A673 (cell line): ENCODE measurements around the gene PXDN. TPM values are rescaled to one million over a fixed set of nuclear protein-coding genes. Genes with fewer than 3 reads are reported as not detected.

Experiments
- BruUV-seq: library from RNA; stranded (reverse); fragments of 400-500 nt; replicated peaks from 2 replicates; lab custom pipeline; 2021; lab: Mats Ljungman, UMichigan
- CTCF ChIA-PET: fragments of 300-600 bp; sonication (Branson Sonifier 250); formaldehyde crosslinking; loops from one replicate; lab custom pipeline; 2022; ENCODE audit warnings: antibody characterized with exemption; lab: Charles Lee
- POLR2A ChIA-PET: fragments of 300-600 bp; sonication (Branson Sonifier 250); formaldehyde crosslinking; loops from one replicate; lab custom pipeline; 2022; ENCODE audit warnings: antibody characterized with exemption; ENCODE audit not compliant: low non-redundant PET; lab: Charles Lee
- DNase-seq: peaks from one replicate; pipeline ENCODE4 v3.0.0-alpha.2; 2015; ENCODE audit warnings: low spot score
- H3K27ac ChIP-seq: fragments of 200-600 bp; sonication (generic); 2 replicates; pipeline ENCODE4 v1.5.1; 2016; ENCODE audit warnings: mixed run types, low read depth, mild to moderate bottlenecking, mixed read lengths, antibody characterized with exemption, low read length; ENCODE audit not compliant: poor library complexity, severe bottlenecking
- H3K27me3 ChIP-seq: fragments of 200-600 bp; sonication (generic); replicated peaks from 2 replicates; pipeline ENCODE4 v1.6.1; 2017; ENCODE audit warnings: mixed run types, low read depth, mild to moderate bottlenecking, mixed read lengths, antibody characterized with exemption, low read length; ENCODE audit not compliant: insufficient read depth, poor library complexity
- H3K36me3 ChIP-seq: fragments of 200-600 bp; sonication (generic); 2 replicates; pipeline ENCODE4 v1.6.1; 2016; ENCODE audit warnings: mixed run types, mild to moderate bottlenecking, mixed read lengths, antibody characterized with exemption, low read length; ENCODE audit not compliant: insufficient read depth, poor library complexity, severe bottlenecking
- H3K4me1 ChIP-seq: fragments of 200-600 bp; sonication (generic); 2 replicates; pipeline ENCODE4 v1.6.1; 2017; ENCODE audit warnings: mixed run types, mild to moderate bottlenecking, mixed read lengths, antibody characterized with exemption, low read length; ENCODE audit not compliant: insufficient read depth, poor library complexity, severe bottlenecking
- H3K4me3 ChIP-seq: fragments of 200-600 bp; sonication (generic); 2 replicates; pipeline ENCODE4 v1.5.1; 2016; ENCODE audit warnings: low read depth, mixed run types, mild to moderate bottlenecking, mixed read lengths, low read length; ENCODE audit not compliant: poor library complexity, severe bottlenecking
- H3K9me3 ChIP-seq: fragments of 200-600 bp; sonication (generic); 2 replicates; pipeline ENCODE4 v1.6.1; 2016; ENCODE audit warnings: mixed run types, low read depth, mild to moderate bottlenecking, mixed read lengths, antibody characterized with exemption, low read length; ENCODE audit not compliant: poor library complexity, severe bottlenecking
- CTCF ChIP-seq: fragments of 300-800, 200-600 bp; sonication (generic); conservative IDR thresholded peaks from 2 replicates; pipeline ENCODE4 v1.5.1; 2017; ENCODE audit warnings: low read depth, mild to moderate bottlenecking, antibody characterized with exemption, low read length, moderate library complexity, mixed read lengths
- EZH2 ChIP-seq: fragments of 200-600 bp; sonication (generic); IDR thresholded peaks from 2 replicates; pipeline ENCODE4 v1.6.1; 2017; ENCODE audit warnings: borderline replicate concordance, low read depth, mild to moderate bottlenecking, mixed read lengths, antibody characterized with exemption, low read length; ENCODE audit not compliant: poor library complexity, severe bottlenecking
- intact Hi-C: fragments of 100-400 bp; cut with micrococcal nuclease; formaldehyde crosslinking; loops from one replicate; pipeline ENCODE4 v1.10.0; 2022; ENCODE audit not compliant: unreplicated experiment
- total RNA-seq: library from RNA; stranded (reverse); gene quantifications from 2 replicates; pipeline ENCODE4 v1.2.3, GENCODE V29; 2021

Gene PXDN
- total RNA-seq, 1 experiment from 2014 or later: 162 TPM

- intact Hi-C loops: no loop called here
- no peak for DNase-seq
- Histone ChIP-seq H3K27me3 (no peaks in the 10 kb centered on the region), H3K36me3 (peaks cover 12% of the 10 kb centered on the region), H3K4me1 (peaks cover 30% of the 10 kb centered on the region), H3K9me3 (peaks cover 14% of the 10 kb centered on the region), H3K4me3 (no peak overlapping the region), H3K27ac (no peak overlapping the region)
- no peak for TF ChIP-seq EZH2
- TF ChIP-seq CTCF: no peak
- ChIA-PET CTCF (no interaction called here), POLR2A (no interaction called here)
- no TSS peak for BruUV-seq
Measured at GRCh38 chr2:1739322-1739957, 4.9 kb downstream of the PXDN start.

GRCh38 chr2:1738646-1739302 is 5.5 kb downstream of the PXDN start:
- ChIA-PET POLR2A (no interaction called here), CTCF (no interaction called here)
- peaks cover 12% of the 10 kb centered on the region for H3K36me3 ChIP-seq
- H3K27ac ChIP-seq: no peak overlapping the region
- H3K27me3 ChIP-seq: no peaks in the 10 kb centered on the region
- BruUV-seq: no TSS peak
- TF ChIP-seq CTCF (no peak), EZH2 (no peak)
- no peak for DNase-seq
- H3K4me1 ChIP-seq: peaks cover 30% of the 10 kb centered on the region
- H3K9me3 ChIP-seq: peaks cover 14% of the 10 kb centered on the region
- intact Hi-C loops: no loop called here
- no peak overlapping the region for H3K4me3 ChIP-seq

- H3K4me3 ChIP-seq: no peak overlapping the region
- no peaks in the 10 kb centered on the region for H3K27me3 ChIP-seq
- intact Hi-C loops: no loop called here
- TF ChIP-seq EZH2: no peak
- no peak for TF ChIP-seq CTCF
- CTCF ChIA-PET: no interaction called here
- DNase-seq: no peak
- no peak overlapping the region for H3K27ac ChIP-seq
- no TSS peak for BruUV-seq
- H3K9me3 ChIP-seq: peaks cover 14% of the 10 kb centered on the region
- H3K4me1 ChIP-seq: peaks cover 30% of the 10 kb centered on the region
- H3K36me3 ChIP-seq: peaks cover 16% of the 10 kb centered on the region
- POLR2A ChIA-PET: interaction anchor here (0.6 kb wide), 1 partner anchor 1780 kb away, joined by 5 read pairs; no protein-coding TSS in a partner anchor
Measured at GRCh38 chr2:1738163-1738562, 6.2 kb downstream of the PXDN start.
